ENCODE measurements around the gene KLHL11.

KLHL11 gene

DNA sequence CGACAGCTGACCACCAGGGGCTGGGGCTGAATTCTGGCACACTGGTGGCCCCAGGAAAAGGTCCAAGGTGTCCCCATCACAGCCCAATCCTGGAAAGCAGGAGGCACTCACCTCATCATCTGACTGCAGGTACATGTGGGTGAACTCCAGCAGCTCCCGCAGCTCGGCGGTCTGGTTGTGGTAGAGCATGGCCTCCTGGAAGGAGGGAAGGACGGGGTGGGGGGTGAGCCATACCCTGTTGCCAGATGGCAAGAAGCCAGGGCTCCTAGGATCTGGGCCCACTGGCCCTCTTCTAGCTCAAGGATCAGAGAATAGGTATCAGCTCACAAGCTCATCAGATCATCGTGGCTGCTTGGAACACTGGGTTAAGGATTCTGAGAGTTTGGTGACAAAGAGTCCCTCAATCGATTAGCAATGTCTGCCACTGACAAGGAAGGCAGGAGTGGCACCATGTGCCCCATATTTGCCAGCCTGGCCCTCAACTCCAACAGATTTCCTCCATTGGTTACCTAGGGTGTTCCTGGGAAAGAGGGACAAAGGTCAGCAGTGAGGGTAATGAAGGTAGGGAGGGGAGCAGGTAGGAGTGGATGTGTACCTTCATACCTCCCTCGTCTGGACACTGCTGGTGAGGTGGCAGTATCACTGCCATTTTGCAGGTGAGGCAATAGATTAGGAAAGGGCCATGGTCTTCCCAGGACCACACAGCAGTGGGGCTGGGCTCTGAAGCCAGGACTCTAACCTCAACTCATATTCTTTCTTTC lies 58.4 kb downstream of the KLHL11 start:
- no peak for DNase-seq
